Activated B cell treated with CpG ODN at 0.5 μM for 24 hours (primary cell): ENCODE results near the gene C3orf52. TPM values are rescaled to one million over a fixed set of nuclear protein-coding genes. Genes with fewer than 3 reads are reported as not detected.
"Not testable (repeated sequence)": the region's sequence is repeated elsewhere in the genome, so short reads cannot be mapped to it uniquely, and the experiment has no call there.

Experiments used
- ATAC-seq: fragments of 200-7000 bp; cut with Tn5 transposase; one replicate; pipeline ENCODE4 v1.10.0; 2021; ENCODE audit warnings: low read depth, mild to moderate bottlenecking, moderate library complexity
- CTCF ChIA-PET: fragments of 350-600 bp; sonication (Branson Sonifier 250); formaldehyde crosslinking; loops from one replicate; lab custom pipeline; 2021; ENCODE audit warnings: antibody characterized with exemption; lab: Charles Lee
- POLR2A ChIA-PET: fragments of 350-600 bp; sonication (Branson Sonifier 250); formaldehyde crosslinking; loops from one replicate; lab custom pipeline; 2021; ENCODE audit warnings: antibody characterized with exemption; lab: Charles Lee
- DNase-seq: peaks from one replicate; pipeline ENCODE4 v3.0.0; 2022
- H3K27ac Mint-ChIP-seq: one replicate; pipeline ENCODE4 v1.8.0; 2020; ENCODE audit warnings: mixed read lengths
- H3K27me3 Mint-ChIP-seq: one replicate; pipeline ENCODE4 v1.8.0; 2021; ENCODE audit warnings: mixed read lengths
- H3K36me3 Mint-ChIP-seq: one replicate; pipeline ENCODE4 v1.8.0; 2021; ENCODE audit warnings: low read depth, mixed read lengths
- H3K4me1 Mint-ChIP-seq: one replicate; pipeline ENCODE4 v1.8.0; 2021; ENCODE audit warnings: mixed read lengths
- H3K4me3 Mint-ChIP-seq: one replicate; pipeline ENCODE4 v1.8.0; 2020; ENCODE audit warnings: mild to moderate bottlenecking, mixed read lengths
- H3K9me3 Mint-ChIP-seq: one replicate; pipeline ENCODE4 v1.8.0; 2020; ENCODE audit warnings: mixed read lengths
- intact Hi-C: fragments of 100-400 bp; cut with micrococcal nuclease; formaldehyde crosslinking; loops from one replicate; pipeline ENCODE4 v1.15.1; 2024
- total RNA-seq: library from RNA; stranded (reverse); gene quantifications from 2 replicates; pipeline ENCODE4 v1.2.3, GENCODE V29; 2022
- TF ChIP-seq, protein P1 (sequence below): fragments of 200-600 bp; IDR thresholded peaks from one replicate; pipeline ENCODE4 v1.8.0; 2022; ENCODE audit warnings: antibody characterized with exemption, mild to moderate bottlenecking

The C3orf52 gene
- total RNA-seq, 1 donor from 2014 or later, result 1.4 TPM

DNA sequence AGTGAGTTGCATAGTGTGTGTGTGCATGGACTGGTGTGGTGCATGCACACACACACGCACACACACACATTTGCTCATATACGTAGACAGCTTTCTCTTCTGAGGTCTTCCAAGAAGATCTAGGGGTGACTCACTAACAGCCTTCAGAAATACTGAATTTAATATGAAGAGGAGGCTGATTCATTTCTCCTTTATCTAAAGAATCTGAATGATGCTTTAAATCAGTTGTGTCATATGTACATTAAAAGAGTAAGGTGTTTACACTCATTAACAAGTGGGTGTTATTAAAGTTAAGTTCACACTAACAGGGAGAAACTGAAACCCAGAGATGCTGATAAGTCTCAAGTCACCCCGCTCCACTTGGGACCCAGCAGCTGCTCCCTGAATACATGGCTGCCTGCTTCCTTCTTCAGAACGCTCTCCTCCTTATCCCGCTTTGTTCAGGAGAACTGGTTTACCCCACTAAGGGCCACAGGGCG lies 29.7 kb upstream of the C3orf52 start:
- Mint-ChIP-seq H3K4me1 (no peaks in the 10 kb centered on the region), H3K4me3 (no peak overlapping the region), H3K27me3 (peaks cover 23% of the 10 kb centered on the region), H3K36me3 (no peaks in the 10 kb centered on the region), H3K9me3 (peaks cover 7% of the 10 kb centered on the region), H3K27ac (no peak overlapping the region)
- DNase-seq (no peak), ATAC-seq (no peak)
- ChIA-PET CTCF (no interaction called here), POLR2A (no interaction called here)
- intact Hi-C loops, result no loop called here
- TF ChIP-seq, protein P1, sequence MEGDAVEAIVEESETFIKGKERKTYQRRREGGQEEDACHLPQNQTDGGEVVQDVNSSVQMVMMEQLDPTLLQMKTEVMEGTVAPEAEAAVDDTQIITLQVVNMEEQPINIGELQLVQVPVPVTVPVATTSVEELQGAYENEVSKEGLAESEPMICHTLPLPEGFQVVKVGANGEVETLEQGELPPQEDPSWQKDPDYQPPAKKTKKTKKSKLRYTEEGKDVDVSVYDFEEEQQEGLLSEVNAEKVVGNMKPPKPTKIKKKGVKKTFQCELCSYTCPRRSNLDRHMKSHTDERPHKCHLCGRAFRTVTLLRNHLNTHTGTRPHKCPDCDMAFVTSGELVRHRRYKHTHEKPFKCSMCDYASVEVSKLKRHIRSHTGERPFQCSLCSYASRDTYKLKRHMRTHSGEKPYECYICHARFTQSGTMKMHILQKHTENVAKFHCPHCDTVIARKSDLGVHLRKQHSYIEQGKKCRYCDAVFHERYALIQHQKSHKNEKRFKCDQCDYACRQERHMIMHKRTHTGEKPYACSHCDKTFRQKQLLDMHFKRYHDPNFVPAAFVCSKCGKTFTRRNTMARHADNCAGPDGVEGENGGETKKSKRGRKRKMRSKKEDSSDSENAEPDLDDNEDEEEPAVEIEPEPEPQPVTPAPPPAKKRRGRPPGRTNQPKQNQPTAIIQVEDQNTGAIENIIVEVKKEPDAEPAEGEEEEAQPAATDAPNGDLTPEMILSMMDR, result no peak

DNA sequence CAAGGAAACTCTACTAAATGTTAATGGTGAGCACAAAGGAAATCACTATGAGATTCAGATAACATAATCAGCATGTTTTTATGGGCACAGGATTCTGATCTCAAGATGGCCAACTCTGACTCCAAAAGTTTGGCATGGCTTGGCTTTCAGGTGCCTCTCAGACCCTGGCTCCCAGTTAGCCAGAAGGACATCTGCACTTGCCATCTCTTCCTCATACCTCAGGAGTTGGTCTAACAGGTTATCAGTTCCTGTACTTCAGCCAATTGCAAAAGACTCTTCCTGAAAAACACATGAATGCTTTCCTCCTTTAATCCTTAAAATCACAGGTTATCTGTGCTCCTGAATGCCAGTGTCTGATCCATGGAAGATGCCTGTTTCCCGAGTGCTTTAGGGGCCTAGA lies 26.7 kb upstream of the C3orf52 start:
- Mint-ChIP-seq H3K36me3 (no peaks in the 10 kb centered on the region), H3K4me3 (no peak overlapping the region), H3K4me1 (no peaks in the 10 kb centered on the region), H3K27me3 (peaks cover 13% of the 10 kb centered on the region), H3K27ac (no peak overlapping the region), H3K9me3 (peaks cover 7% of the 10 kb centered on the region)
- POLR2A ChIA-PET, result no interaction called here
- intact Hi-C loops, result no loop called here
- TF ChIP-seq, protein P1, result no peak
- CTCF ChIA-PET, result no interaction called here
- DNase-seq (no peak), ATAC-seq (no peak)

DNA sequence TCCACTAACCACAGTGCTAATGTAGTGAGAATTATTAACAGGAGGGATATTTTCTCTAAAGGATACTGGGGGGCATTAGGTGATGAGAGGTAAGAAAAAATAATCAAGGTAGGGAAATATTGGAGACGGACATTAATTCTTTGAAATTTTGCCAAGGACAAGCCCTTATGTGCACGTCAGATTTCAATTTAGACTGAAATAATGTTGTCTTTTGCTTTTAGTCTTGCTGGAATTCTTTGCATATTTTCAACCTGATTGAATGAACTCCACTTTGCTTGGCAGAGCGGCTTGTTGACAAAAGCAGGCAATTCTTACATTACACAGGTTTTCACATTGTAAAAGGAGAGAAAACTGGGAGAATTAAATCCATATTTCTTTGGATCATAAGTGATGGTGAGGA lies 25.0 kb upstream of the C3orf52 start:
- H3K4me3 Mint-ChIP-seq, result no peak overlapping the region
- CTCF ChIA-PET, result no interaction called here
- intact Hi-C loops, result no loop called here
- POLR2A ChIA-PET, result no interaction called here
- DNase-seq (no peak), ATAC-seq (no peak)
- H3K4me1 Mint-ChIP-seq, result no peaks in the 10 kb centered on the region
- no peaks in the 10 kb centered on the region for H3K36me3 Mint-ChIP-seq
- H3K27ac Mint-ChIP-seq, result no peak overlapping the region
- H3K27me3 Mint-ChIP-seq, result peaks cover 10% of the 10 kb centered on the region
- H3K9me3 Mint-ChIP-seq, result peaks cover 7% of the 10 kb centered on the region
- TF ChIP-seq, protein P1, result no peak

DNA sequence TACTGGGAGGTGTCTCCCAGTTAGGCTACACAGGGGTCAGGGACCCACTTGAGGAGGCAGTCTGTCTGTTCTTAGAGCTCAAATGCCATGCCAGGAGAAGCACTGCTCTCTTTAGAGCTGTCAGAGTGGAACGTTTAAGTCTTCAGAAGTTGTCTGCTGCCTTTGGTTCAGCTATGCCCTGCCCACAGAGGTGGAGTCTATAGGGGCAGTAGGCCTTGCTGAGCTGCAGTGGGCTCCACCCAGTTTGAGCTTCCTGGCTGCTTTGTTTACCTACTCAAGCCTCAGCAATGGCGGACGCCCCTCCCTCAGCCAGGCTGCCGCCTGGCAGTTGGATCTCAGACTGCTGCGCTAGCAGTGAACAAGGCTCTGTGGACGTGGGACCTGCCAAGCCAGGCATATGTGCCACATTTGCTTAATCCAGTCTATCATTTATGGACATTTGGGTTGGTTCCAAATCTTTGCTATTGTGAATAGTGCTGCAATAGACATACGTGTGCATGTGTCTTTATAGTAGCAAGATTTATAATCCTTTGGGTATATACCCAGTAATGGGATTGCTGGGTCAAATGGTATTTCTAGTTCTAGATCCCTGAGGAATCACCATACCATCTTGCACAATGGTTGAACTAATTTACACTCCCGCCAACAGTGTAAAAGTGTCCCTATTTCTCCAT lies 13.7 kb upstream of the C3orf52 start:
- ATAC-seq, H3K4me3 Mint-ChIP-seq, H3K4me1 Mint-ChIP-seq, intact Hi-C loops, DNase-seq, CTCF ChIA-PET, POLR2A ChIA-PET, H3K9me3 Mint-ChIP-seq, H3K36me3 Mint-ChIP-seq, H3K27ac Mint-ChIP-seq: not testable (repeated sequence)
- peaks cover 22% of the 10 kb centered on the region for H3K27me3 Mint-ChIP-seq

DNA sequence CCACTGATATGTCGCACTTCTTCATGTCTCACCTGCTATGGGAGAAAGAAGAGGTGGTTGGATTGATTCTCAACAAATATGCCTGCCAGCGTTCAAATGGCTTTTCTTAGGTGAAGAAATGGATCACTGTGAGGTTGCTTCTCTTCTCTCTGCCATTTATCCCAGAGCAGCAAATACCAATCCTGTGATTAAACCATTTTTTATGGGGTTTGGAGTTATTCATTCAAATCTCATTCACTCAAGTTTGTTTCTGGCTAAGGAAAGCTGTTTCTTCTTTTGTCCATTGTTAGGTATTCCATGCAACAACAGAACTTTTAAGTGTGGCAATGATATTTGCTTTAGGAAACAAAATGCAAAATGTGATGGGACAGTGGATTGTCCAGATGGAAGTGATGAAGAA lies 12.2 kb upstream of the C3orf52 start:
- ATAC-seq, result no peak
- no peak overlapping the region for H3K27ac Mint-ChIP-seq
- POLR2A ChIA-PET, result no interaction called here

More for the DNA sequence above, 12.2 kb upstream of the C3orf52 start:
- peaks cover 19% of the 10 kb centered on the region for H3K27me3 Mint-ChIP-seq
- peaks cover 4% of the 10 kb centered on the region for H3K4me1 Mint-ChIP-seq
- CTCF ChIA-PET, result no interaction called here
- intact Hi-C loops, result no loop called here
- H3K4me3 Mint-ChIP-seq, result no peak overlapping the region
- no peaks in the 10 kb centered on the region for H3K9me3 Mint-ChIP-seq
- H3K36me3 Mint-ChIP-seq, result no peaks in the 10 kb centered on the region
- TF ChIP-seq, protein P1, result no peak
- no peak for DNase-seq
